Thyroid gland (tissue), 4 donors: ENCODE data around the gene MOB4.

ENCODE experiments used
- POLR2A ChIP-seq, 2 donors: fragments of 450-650 bp; IDR thresholded peaks; one replicate each; pipeline ENCODE4 v1.6.1; 2017; ENCODE audit warnings: antibody characterized with exemption in 2 of 2, mild to moderate bottlenecking in 2 of 2, moderate library complexity in 1 of 2
- TF ChIP-seq, protein P1 (sequence below), 6 experiments: fragments of 200-600 bp in 3 of 6; fragments of 450-650 bp in 3 of 6; sonication (generic) in 3 of 6; IDR thresholded peaks; one replicate each; pipeline ENCODE4 v1.5.1; 2016 to 2019; ENCODE audit warnings: antibody characterized with exemption in 6 of 6, mild to moderate bottlenecking in 2 of 6, inconsistent platforms in 1 of 6, moderate library complexity in 1 of 6

DNA sequence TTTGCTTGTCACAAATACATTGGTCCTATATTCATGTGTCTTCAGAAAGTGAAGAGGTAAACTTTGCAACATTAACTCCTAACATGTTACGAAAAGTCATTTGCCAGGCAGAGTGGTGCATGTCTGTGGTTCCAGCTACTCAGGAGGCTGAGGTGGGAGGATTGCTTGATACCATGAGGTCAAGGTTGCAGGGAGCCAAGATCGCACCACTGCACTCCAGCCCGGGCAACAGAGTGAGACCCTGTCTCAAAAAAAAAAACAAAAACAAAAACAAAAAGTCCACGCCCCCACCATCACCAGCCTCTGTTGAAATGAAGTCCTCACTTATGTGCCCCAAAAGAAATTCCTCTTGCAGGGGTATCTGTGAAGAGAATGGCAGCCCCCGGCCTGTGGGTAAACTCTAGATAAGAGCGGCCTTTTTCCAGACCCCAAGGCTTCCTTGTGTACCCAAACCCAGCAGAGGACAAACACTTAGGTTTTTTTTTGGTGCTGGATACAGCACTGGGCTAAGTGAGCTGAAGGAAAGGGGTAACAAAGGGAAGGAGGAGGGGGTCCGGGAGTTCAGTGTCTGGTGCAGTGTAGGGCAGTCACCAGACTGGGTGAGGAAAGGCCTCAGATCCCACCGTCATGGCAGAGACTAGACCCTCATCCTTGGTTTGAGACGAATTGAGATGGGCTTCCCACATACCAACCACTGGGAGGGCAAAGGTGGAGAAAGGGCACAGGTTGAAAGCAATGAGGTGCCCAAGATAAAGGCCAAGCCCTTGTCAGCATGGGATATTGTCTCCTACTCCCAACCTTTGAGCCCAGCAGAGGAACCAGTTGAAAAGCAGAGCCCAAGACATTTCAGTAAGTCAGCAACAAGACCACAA lies 35.5 kb upstream of the MOB4 start:
- TF ChIP-seq, protein P1, sequence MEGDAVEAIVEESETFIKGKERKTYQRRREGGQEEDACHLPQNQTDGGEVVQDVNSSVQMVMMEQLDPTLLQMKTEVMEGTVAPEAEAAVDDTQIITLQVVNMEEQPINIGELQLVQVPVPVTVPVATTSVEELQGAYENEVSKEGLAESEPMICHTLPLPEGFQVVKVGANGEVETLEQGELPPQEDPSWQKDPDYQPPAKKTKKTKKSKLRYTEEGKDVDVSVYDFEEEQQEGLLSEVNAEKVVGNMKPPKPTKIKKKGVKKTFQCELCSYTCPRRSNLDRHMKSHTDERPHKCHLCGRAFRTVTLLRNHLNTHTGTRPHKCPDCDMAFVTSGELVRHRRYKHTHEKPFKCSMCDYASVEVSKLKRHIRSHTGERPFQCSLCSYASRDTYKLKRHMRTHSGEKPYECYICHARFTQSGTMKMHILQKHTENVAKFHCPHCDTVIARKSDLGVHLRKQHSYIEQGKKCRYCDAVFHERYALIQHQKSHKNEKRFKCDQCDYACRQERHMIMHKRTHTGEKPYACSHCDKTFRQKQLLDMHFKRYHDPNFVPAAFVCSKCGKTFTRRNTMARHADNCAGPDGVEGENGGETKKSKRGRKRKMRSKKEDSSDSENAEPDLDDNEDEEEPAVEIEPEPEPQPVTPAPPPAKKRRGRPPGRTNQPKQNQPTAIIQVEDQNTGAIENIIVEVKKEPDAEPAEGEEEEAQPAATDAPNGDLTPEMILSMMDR (IDR thresholded peaks at IDR 0.05): no peak
- TF ChIP-seq POLR2A (IDR thresholded peaks at IDR 0.05): no peak
